BE2C (cell line): Measurements from ENCODE around the gene IL6ST.
"Not testable (repeated sequence)": the region's sequence is repeated elsewhere in the genome, so short reads cannot be mapped to it uniquely, and the experiment has no call there.

ENCODE experiments used
- DNase-seq: peaks from one replicate; pipeline ENCODE4 v3.0.0-alpha.2; 2020
- H3K27me3 ChIP-seq: fragments of 250-450 bp; sonication (Bioruptor Pico); 2 replicates; pipeline ENCODE4 v1.5.1; 2020; ENCODE audit warnings: mild to moderate bottlenecking
- H3K36me3 ChIP-seq: fragments of 250-450 bp; sonication (Bioruptor Pico); 2 replicates; pipeline ENCODE4 v1.5.1; 2020; ENCODE audit warnings: mild to moderate bottlenecking
- H3K4me1 ChIP-seq: fragments of 250-450 bp; sonication (Bioruptor Pico); 2 replicates; pipeline ENCODE4 v1.5.1; 2020
- H3K4me3 ChIP-seq: 2 replicates; pipeline ENCODE4 v1.5.1; 2011; ENCODE audit warnings: low read depth, low read length
- H3K9me3 ChIP-seq: fragments of 250-450 bp; sonication (Bioruptor Pico); 2 replicates; pipeline ENCODE4 v1.5.1; 2020
- TF ChIP-seq, protein P1 (sequence below): IDR thresholded peaks from 2 replicates; pipeline ENCODE4 v1.5.1; 2012; ENCODE audit warnings: mild to moderate bottlenecking, low read depth, low read length

The IL6ST gene

DNA sequence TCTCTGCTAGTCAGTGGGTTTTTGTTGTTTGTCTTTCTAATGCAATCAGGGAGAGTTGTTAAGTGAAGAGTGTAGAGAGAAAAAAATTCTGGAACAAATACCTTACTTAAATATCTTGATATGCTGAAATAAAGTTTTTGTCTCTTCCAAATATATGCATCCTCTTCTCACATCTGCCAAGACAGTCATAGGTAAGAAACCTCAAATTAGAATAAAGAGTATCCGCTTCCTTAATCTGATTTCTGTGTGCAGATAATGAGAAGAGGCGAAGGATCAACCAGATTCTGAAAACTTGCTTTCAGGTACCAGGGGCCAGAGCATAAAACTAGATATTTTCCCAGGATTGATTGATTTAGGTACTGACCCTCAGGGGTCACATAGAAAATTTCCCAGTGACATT is 11.3 kb upstream of the IL6ST start:
- Histone ChIP-seq H3K4me3 (no peak overlapping the region), H3K4me1 (no peaks in the 10 kb centered on the region; the same call in 1 of the 2 replicates), H3K27me3 (no peaks in the 10 kb centered on the region), H3K9me3 (no peaks in the 10 kb centered on the region), H3K36me3 (no peaks in the 10 kb centered on the region)
- no peak for DNase-seq
- TF ChIP-seq, protein P1, sequence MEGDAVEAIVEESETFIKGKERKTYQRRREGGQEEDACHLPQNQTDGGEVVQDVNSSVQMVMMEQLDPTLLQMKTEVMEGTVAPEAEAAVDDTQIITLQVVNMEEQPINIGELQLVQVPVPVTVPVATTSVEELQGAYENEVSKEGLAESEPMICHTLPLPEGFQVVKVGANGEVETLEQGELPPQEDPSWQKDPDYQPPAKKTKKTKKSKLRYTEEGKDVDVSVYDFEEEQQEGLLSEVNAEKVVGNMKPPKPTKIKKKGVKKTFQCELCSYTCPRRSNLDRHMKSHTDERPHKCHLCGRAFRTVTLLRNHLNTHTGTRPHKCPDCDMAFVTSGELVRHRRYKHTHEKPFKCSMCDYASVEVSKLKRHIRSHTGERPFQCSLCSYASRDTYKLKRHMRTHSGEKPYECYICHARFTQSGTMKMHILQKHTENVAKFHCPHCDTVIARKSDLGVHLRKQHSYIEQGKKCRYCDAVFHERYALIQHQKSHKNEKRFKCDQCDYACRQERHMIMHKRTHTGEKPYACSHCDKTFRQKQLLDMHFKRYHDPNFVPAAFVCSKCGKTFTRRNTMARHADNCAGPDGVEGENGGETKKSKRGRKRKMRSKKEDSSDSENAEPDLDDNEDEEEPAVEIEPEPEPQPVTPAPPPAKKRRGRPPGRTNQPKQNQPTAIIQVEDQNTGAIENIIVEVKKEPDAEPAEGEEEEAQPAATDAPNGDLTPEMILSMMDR, result no peak

DNA sequence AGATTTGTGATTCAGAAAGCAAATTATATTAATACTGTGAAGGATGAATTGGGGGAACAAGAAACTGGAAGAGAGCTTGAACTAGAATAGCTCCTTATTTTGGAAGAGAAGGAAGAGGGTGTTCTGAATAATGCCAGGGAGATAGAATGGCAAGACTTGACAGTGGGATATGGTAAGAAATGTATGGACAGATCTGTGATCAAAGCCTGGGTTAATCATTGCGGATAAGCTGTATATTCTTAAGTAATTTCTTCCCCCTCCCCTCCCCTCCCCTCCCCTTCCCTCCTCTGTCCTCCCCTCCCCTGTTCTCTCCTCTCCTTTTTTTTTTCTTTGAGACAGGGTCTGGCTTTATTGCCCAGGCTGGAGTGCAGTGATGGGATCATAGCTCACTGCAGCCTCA is 10.1 kb upstream of the IL6ST start:
- Histone ChIP-seq H3K4me1 (no peaks in the 10 kb centered on the region; the same call in 1 of the 2 replicates), H3K36me3 (no peaks in the 10 kb centered on the region), H3K27me3 (no peaks in the 10 kb centered on the region), H3K9me3 (no peaks in the 10 kb centered on the region), H3K4me3 (no peak overlapping the region)
- TF ChIP-seq, protein P1, result no peak
- DNase-seq, result no peak

DNA sequence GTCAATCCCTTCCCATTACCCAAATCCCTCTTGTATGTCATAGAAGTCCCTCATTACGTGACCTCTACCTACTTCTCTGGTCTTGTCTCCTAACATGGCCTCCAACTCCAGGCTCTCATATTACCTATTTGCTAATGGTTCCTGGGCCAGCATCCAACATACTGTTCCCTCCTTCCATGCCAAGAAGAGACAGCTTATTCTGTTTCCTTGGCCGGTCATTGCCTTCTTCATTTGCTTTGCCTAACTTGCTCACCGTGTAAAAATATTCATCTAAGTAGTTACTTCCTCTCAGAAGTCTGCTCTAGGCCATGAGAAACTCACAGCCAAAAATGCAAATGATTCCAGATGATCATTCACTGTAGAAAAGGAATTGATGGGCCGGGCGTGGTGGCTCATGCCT is 8.9 kb upstream of the IL6ST start:
- Histone ChIP-seq H3K4me1 (no peaks in the 10 kb centered on the region; the same call in 1 of the 2 replicates), H3K4me3 (no peak overlapping the region), H3K36me3 (no peaks in the 10 kb centered on the region), H3K27me3 (no peaks in the 10 kb centered on the region), H3K9me3 (no peaks in the 10 kb centered on the region)
- no peak for DNase-seq
- TF ChIP-seq, protein P1, result no peak

DNA sequence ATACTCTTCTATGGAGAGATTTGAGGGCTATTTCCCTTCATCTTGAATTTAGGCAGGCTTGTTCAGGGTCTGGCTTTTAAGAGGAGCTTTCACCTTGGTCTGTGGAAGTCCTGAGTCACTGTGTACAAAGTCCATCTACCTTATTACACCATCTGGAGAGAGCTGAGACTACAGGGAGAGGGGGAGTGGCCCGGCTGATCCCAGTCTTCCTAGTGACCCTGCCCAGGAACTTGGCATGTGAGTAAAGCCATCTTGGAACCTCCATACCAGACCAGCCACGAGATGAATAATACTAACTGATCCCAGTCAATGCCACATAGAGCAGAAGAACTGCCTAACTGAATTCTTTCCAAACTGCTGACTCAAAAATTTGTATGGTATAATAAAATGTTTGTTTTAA is 8.4 kb upstream of the IL6ST start:
- H3K36me3 ChIP-seq, result no peaks in the 10 kb centered on the region
- H3K4me3 ChIP-seq, result no peak overlapping the region
- H3K9me3 ChIP-seq, result no peaks in the 10 kb centered on the region
- no peak for DNase-seq
- TF ChIP-seq, protein P1, result no peak
- H3K27me3 ChIP-seq, result no peaks in the 10 kb centered on the region
- no peaks in the 10 kb centered on the region; the same call in 1 of the 2 replicates for H3K4me1 ChIP-seq

DNA sequence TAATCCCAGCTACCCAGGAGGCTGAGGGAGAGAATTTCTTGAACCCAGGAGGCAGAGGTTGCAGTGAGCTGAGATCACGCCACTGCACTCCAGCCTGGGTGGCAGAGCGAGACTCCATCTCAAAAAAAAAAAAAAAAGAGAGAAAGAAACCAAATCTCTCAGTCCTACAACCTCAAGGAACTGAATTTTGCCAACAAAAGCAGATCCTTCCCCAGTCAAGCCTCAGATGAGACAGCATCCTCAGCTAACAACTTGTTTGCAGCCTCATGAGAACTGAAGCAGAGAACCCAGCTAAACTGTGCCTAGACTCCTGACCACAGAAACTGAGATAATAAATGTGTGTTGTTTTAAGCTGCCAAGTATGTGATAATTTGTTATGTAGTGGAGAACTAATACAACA is 7.5 kb upstream of the IL6ST start:
- Histone ChIP-seq H3K9me3 (no peaks in the 10 kb centered on the region), H3K4me3 (no peak overlapping the region), H3K27me3 (no peaks in the 10 kb centered on the region), H3K36me3 (no peaks in the 10 kb centered on the region), H3K4me1 (no peaks in the 10 kb centered on the region; the same call in 1 of the 2 replicates)
- no peak for DNase-seq
- TF ChIP-seq, protein P1, result no peak

DNA sequence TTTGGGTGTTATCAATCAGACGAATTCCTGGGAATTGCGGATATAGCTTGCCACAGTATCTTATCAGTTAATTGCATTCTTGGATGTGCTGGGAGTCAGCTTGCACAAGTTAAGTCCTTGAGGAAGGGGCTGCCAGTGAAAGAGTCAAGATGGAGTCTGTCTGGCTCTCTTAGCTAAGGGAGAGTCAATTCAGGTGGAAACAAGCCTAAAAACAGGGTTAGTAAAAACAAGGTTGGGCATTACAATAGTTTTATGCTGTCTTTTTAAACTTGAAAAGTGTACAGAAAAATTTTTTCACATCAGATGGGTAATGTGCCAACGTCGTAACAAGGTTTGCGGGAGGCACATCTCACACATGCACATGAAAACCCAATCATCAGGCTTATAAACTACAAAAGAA is 5.5 kb upstream of the IL6ST start:
- not testable (repeated sequence) for H3K4me3 ChIP-seq, H3K36me3 ChIP-seq, DNase-seq, H3K27me3 ChIP-seq, H3K4me1 ChIP-seq, H3K9me3 ChIP-seq

DNA sequence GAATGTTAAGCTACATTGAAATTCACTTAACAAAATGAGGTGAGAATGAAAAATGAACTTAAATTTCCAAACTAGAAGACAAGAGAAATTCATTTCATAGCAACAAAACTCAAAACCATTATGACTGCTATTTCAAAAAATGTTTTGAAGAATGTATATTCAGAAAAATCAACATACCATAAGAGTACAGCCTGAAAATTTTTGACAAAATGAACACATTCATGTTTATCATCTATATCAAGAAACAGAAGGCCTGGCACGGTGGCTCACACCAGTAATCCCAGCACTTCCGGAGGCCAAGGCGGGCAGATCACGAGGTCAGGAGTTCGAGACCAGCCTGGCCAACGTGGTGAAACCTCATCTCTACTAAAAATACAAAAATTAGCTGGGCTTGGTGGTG is 4.2 kb upstream of the IL6ST start:
- no peaks in the 10 kb centered on the region for H3K36me3 ChIP-seq
- DNase-seq, result no peak
- no peak overlapping the region for H3K4me3 ChIP-seq
- H3K9me3 ChIP-seq, result no peaks in the 10 kb centered on the region
- no peaks in the 10 kb centered on the region; the same call in 1 of the 2 replicates for H3K4me1 ChIP-seq
- TF ChIP-seq, protein P1, result no peak
- H3K27me3 ChIP-seq, result no peaks in the 10 kb centered on the region
